Activated CD8-positive, alpha-beta memory T cell treated with anti-CD3 and anti-CD28 coated beads, Interleukin-2, amount 50 U/mL, for 24 hours (primary cell): Measurements from ENCODE around the gene DBI.
"Not testable (repeated sequence)": the region's sequence is repeated elsewhere in the genome, so short reads cannot be mapped to it uniquely, and the experiment has no call there.

Source experiments
- DNase-seq: peaks from one replicate; pipeline ENCODE4 v3.0.0-alpha.2; 2020; ENCODE audit errors: extremely low read depth

The DBI gene

GRCh38 chr2:119402106-119402505, 35.3 kb downstream of the DBI start:
- DNase-seq, result no peak

- DNase-seq, result no peak
Measured at GRCh38 chr2:119402645-119403560, 36.1 kb downstream of the DBI start.

DNA sequence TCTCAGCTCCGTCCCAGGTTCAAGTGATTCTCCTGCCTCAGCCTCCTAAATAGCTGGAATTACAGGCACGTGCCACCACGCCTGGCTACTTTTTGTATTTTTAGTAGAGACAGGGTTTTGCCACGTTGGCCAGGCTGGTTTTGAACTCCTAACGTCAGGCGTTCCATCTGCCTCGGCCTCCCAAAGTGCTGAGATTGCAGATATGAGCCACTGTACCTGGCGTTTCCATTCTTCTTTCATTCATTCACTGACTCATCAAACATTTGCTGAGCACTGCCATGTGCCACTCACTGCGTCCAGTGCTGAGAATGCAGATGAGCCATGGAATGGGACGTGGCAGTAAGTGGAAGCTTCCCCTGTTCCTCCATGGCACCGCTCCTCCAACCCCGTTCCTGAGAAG, 36.8 kb downstream of the DBI start:
- DNase-seq, result not testable (repeated sequence)

DNA sequence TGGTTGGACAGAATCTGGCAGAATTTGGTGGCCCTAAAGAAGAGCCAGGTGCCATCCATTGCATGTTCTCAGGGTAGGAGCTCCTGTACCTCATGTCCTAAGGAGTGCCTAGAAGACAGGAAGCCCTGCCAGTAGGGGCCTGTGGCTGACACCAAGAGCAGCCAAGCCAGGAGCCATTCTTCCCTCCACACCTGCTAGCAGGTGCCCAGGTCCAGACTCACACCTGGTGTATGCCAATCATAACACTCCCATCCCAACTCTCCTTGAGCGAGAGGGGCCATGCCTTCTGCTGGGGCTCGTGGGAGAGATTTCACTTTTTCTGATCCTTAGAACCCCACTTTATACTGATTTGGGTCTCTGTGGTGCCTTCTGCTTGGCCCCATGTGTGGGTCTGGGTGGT, 38.4 kb downstream of the DBI start:
- no peak for DNase-seq

DNA sequence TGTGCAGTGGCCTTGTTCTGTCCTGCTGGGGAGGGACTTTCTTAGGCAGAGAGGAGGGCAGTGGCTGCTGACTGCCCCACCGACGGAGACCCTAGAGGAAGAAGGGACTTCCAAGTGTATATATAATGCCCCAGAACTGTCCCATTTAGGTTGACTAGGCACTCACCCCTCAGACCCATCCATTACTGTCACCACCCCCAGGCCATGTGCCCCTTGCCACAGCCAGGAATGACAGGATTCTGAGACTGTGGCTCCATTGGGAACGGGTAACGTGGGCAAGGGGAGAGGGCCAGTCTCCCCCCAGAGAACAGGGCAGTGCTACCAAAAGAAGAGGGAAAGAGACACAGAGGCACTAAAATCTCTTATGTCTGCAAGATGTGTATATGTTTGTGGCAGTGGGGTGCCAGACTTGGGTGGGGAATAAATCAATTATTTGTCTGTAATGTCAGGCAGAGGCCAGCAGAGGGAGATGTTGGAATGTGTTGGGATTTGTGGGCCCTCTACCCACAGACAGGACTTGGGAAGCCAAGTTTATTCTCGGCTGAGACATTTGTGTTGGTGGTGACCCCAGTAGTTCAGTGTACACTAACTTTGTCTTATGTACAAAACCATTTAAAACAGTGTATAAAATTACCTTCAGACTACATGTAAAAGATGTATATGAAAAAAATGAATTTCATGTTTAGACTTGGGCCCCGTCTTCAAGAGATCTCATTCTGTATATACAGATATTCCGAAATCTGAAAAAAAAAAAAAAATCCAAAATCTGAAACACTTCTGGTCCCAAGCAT, 40.8 kb downstream of the DBI start:
- DNase-seq, result no peak

GRCh38 chr2:119408221-119408619, 41.4 kb downstream of the DBI start:
- no peak for DNase-seq

DNA sequence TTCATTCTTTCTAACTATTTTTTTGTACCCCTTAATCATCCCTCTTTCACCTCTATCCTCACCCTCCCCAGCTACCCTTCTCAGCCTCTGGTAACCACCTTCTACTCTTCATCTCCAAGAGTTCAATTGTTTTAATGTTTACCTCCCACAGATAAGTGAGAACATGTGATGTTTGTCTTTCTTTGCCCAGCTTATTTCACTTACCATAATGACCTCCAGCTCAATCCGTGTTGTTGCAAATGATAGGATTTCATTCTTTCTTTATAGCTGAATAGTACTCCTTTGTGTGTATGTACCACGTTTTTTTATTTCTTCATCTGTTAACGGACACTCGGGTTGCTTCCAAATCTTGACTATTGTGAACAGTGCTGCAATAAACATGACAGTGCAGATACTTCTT, 42.7 kb downstream of the DBI start:
- no peak for DNase-seq

- no peak for DNase-seq
Measured at GRCh38 chr2:119414894-119415293, 48.1 kb downstream of the DBI start.

- no peak for DNase-seq
Measured at GRCh38 chr2:119415630-119416029, 48.9 kb downstream of the DBI start.

- no peak for DNase-seq
Measured at GRCh38 chr2:119416299-119416923, 49.6 kb downstream of the DBI start.

- no peak for DNase-seq
Measured at GRCh38 chr2:119417908-119418307, 51.1 kb downstream of the DBI start.

GRCh38 chr2:119419065-119419464, 52.3 kb downstream of the DBI start:
- no peak for DNase-seq

DNA sequence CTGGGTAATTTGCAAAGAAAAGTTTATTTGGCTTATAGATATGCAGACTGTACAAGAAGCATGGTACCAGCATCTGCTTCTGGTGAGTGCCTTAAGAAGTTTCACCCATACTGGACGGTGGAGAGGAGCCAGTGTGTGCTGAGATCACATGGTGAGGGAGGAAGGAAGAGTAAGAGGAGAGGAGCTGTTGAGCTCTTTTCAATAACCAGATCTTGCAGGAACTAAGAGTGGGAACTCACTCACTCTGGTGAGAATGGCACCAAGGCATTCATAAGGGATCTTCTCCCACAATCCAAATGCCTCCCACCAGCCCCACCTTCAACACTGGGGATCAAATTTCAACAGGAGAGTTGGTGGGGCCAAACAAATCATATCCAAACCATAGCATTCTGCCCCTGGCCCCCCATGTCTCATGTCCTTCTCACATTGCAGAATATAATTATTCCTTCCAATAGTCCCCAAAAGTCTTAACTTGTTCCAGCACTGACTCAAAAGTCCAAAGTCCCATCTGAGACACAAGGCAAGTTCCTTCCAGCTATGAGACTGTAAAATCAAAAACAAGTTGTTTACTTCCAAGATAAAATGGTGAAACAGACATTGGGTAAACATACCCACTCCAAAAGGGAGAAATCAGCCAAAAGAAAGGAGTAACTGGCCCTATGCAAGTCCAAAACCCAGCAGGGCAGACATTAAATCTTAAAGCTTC, 53.2 kb downstream of the DBI start:
- no peak for DNase-seq

GRCh38 chr2:119421304-119421703, 54.5 kb downstream of the DBI start:
- DNase-seq, result no peak

GRCh38 chr2:119421741-119422140, 55.0 kb downstream of the DBI start:
- no peak for DNase-seq
